ENCODE data around the gene TEX14.

DNA sequence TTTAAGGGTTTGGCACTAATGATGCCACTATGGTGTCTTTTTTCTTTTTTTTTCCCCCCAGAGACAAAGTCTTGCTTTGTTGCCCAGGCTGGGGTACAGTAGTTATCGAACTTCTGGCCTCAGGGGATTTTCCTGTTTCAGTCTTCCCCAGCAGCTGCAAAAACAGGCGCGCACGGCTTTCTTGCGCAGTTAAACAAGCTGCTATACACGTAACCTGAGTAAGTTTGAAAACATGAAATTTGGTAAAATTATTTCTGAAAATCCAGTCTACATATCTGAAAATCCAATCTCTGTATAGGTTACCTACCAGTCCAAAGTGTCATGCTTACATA, 11.8 kb downstream of the TEX14 start:
- TF ChIP-seq, protein P1, sequence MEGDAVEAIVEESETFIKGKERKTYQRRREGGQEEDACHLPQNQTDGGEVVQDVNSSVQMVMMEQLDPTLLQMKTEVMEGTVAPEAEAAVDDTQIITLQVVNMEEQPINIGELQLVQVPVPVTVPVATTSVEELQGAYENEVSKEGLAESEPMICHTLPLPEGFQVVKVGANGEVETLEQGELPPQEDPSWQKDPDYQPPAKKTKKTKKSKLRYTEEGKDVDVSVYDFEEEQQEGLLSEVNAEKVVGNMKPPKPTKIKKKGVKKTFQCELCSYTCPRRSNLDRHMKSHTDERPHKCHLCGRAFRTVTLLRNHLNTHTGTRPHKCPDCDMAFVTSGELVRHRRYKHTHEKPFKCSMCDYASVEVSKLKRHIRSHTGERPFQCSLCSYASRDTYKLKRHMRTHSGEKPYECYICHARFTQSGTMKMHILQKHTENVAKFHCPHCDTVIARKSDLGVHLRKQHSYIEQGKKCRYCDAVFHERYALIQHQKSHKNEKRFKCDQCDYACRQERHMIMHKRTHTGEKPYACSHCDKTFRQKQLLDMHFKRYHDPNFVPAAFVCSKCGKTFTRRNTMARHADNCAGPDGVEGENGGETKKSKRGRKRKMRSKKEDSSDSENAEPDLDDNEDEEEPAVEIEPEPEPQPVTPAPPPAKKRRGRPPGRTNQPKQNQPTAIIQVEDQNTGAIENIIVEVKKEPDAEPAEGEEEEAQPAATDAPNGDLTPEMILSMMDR (IDR thresholded peaks at IDR 0.05): no peak
- TF ChIP-seq POLR2AphosphoS5 (IDR thresholded peaks at IDR 0.05) (no peak), EP300 (IDR thresholded peaks at IDR 0.05) (no peak), POLR2A (IDR thresholded peaks at IDR 0.05) (no peak)
